GM12878 (cell line): ENCODE data around the gene TAX1BP3. TPM values are rescaled to one million over a fixed set of nuclear protein-coding genes. Genes with fewer than 3 reads are reported as not detected.

ENCODE experiments used
- ATAC-seq: fragments of 200-7000 bp; cut with Tn5 transposase; 3 replicates; pipeline ENCODE4 v1.9.1; 2020; ENCODE audit warnings: mild to moderate bottlenecking, moderate library complexity
- BruUV-seq: library from RNA; stranded (reverse); fragments of 400-500 nt; replicated peaks from 2 replicates; lab custom pipeline; 2021; lab: Mats Ljungman, UMichigan
- CTCF ChIA-PET: fragments of 300-600 bp; sonication (Branson Sonifier 250); formaldehyde crosslinking; extraction: SDS; loops from one replicate; lab custom pipeline; 2021; ENCODE audit warnings: inconsistent platforms; lab: Yijun Ruan, JAX
- POLR2A ChIA-PET: fragments of 350-600 bp; formaldehyde crosslinking; extraction: SDS; loops from one replicate; lab custom pipeline; 2021; ENCODE audit warnings: inconsistent platforms; lab: Charles Lee
- RAD21 ChIA-PET: fragments of 300-600 bp; sonication (Branson Sonifier 250); formaldehyde crosslinking; loops from one replicate; lab custom pipeline; 2023; ENCODE audit warnings: antibody characterized with exemption; ENCODE audit not compliant: unreplicated experiment; lab: Charles Lee
- SMC1A ChIA-PET: fragments of 300-600 bp; sonication (Branson Sonifier 250); formaldehyde crosslinking; loops from one replicate; lab custom pipeline; 2023; ENCODE audit not compliant: unreplicated experiment, uncharacterized antibody; lab: Charles Lee
- DNase-seq: peaks from one replicate; pipeline ENCODE4 v3.0.0-alpha.2; 2011; ENCODE audit warnings: low read depth, low spot score
- FAIRE-seq: peaks from 3 replicates; lab custom pipeline; 2011; peaks lifted over from hg19 to GRCh38; lab: Jason Lieb, UNC
- H2AFZ ChIP-seq: 2 replicates; pipeline ENCODE4 v1.6.0; 2011; ENCODE audit warnings: low read depth, low read length, control low read depth; ENCODE audit not compliant: control insufficient read depth
- H3K27ac ChIP-seq: 2 replicates; pipeline ENCODE4 v1.5.1; 2011; ENCODE audit warnings: control low read depth; ENCODE audit not compliant: control insufficient read depth, insufficient read depth
- H3K27me3 ChIP-seq, 2 experiments: replicated peaks in 1 of 2; 2 replicates each; pipeline versions ENCODE4 v1.6.0 to v1.6.1; 2011; ENCODE audit warnings: low read length in 1 of 2; ENCODE audit not compliant: control insufficient read depth in 2 of 2, insufficient read depth in 2 of 2
- H3K36me3 ChIP-seq, 2 experiments: 2 replicates each; pipeline ENCODE4 v1.5.1; 2011; ENCODE audit warnings: low read length in 1 of 2; ENCODE audit not compliant: control insufficient read depth in 2 of 2, insufficient read depth in 2 of 2
- H3K4me1 ChIP-seq: 2 replicates; pipeline ENCODE4 v1.6.1; 2011; ENCODE audit warnings: mild to moderate bottlenecking, low read length, moderate library complexity, mixed read lengths; ENCODE audit not compliant: control insufficient read depth, insufficient read depth
- H3K4me2 ChIP-seq: 2 replicates; pipeline ENCODE4 v1.6.0; 2011; ENCODE audit warnings: control low read depth; ENCODE audit not compliant: control insufficient read depth, insufficient read depth
- H3K4me3 ChIP-seq: fragments of 200-600 bp; sonication (generic); 2 replicates; pipeline ENCODE4 v1.5.1; 2016
- H3K79me2 ChIP-seq: 2 replicates; pipeline ENCODE4 v1.6.0; 2011; ENCODE audit warnings: low read length; ENCODE audit not compliant: control insufficient read depth, insufficient read depth
- H3K9ac ChIP-seq: 2 replicates; pipeline ENCODE4 v1.8.0; 2011; ENCODE audit warnings: low read length, control low read depth, mixed read lengths; ENCODE audit not compliant: control insufficient read depth, insufficient read depth
- H3K9me3 ChIP-seq: replicated peaks from 3 replicates; pipeline ENCODE4 v1.5.1; 2011; ENCODE audit warnings: mild to moderate bottlenecking, low read length; ENCODE audit not compliant: control insufficient read depth, insufficient read depth
- H4K20me1 ChIP-seq: 2 replicates; pipeline ENCODE4 v1.6.0; 2011; ENCODE audit not compliant: control insufficient read depth, insufficient read depth
- CBFB ChIP-seq: IDR thresholded peaks from 2 replicates; pipeline ENCODE4 v1.6.1; 2016; ENCODE audit warnings: antibody characterized with exemption, low read depth
- CBX3 ChIP-seq: fragments of 200-600 bp; sonication (generic); IDR thresholded peaks from 2 replicates; pipeline ENCODE4 v1.6.1; 2016; ENCODE audit warnings: low read depth, borderline replicate concordance
- CBX5 ChIP-seq: sonication (generic); IDR thresholded peaks from 2 replicates; pipeline ENCODE4 v1.6.1; 2016; ENCODE audit warnings: low read depth, moderate library complexity, mild to moderate bottlenecking, inconsistent platforms
- IRF4 ChIP-seq: IDR thresholded peaks from 2 replicates; pipeline ENCODE4 v1.6.1; 2011; ENCODE audit warnings: low read depth, low read length
- POLR2AphosphoS2 ChIP-seq: IDR thresholded peaks from 2 replicates; pipeline ENCODE4 v1.6.1; 2011; ENCODE audit warnings: low read depth, mild to moderate bottlenecking, low read length, improper control_type of control experiment, moderate library complexity
- RAD51 ChIP-seq: fragments of 450-650 bp; IDR thresholded peaks from 2 replicates; pipeline ENCODE4 v1.6.1; 2016; ENCODE audit warnings: moderate library complexity, mild to moderate bottlenecking, inconsistent platforms
- YBX1 ChIP-seq: fragments of 450-650 bp; IDR thresholded peaks from 2 replicates; pipeline ENCODE4 v1.6.1; 2016; ENCODE audit warnings: antibody characterized with exemption
- ZBED1 ChIP-seq: IDR thresholded peaks from 2 replicates; pipeline ENCODE4 v1.6.1; 2016; ENCODE audit warnings: borderline replicate concordance
- ZNF217 ChIP-seq: fragments of 450-650 bp; IDR thresholded peaks from 2 replicates; pipeline ENCODE4 v1.6.1; 2017; ENCODE audit warnings: antibody characterized with exemption, mild to moderate bottlenecking
- ZNF384 ChIP-seq: IDR thresholded peaks from 2 replicates; pipeline ENCODE4 v1.6.1; 2012; ENCODE audit warnings: low read depth, mild to moderate bottlenecking, low read length, improper control_type of control experiment, borderline replicate concordance
- WGBS: methylation state at CpG from one replicate; pipeline ENCODE4 v1.1.6; 2016; ENCODE audit warnings: low lambda C conversion rate; ENCODE audit not compliant: insufficient replicate concordance, insufficient coverage; ENCODE audit errors: missing lambda C conversion rate; 5-methylcytosine and 5-hydroxymethylcytosine counted together
- in situ Hi-C: fragments of 300-500 bp; cut with MboI; formaldehyde crosslinking; loops from 9 replicates; pipeline ENCODE4 v1.14.3; 2018; ENCODE audit warnings: mixed read lengths
- intact Hi-C: fragments of 100-400 bp; cut with micrococcal nuclease; formaldehyde crosslinking; loops from one replicate; pipeline ENCODE4 v1.14.2; 2022; ENCODE audit not compliant: unreplicated experiment
- polyA plus RNA-seq, 11 experiments: library from polyadenylated mRNA; depleted of rRNA in 4 of 11; unstranded in 6 of 11; stranded (reverse) in 5 of 11; fragments of >200 nt; fragmentation: Nextera tagmentation in 4 of 11; fragmentation: Illumina TruSeq in 1 of 11; extraction: Ambion mirVana in 4 of 11; extraction: Trizol in 1 of 11; gene quantifications; 1 replicate in 1 of 11; 2 replicates in 10 of 11; pipeline versions ENCODE4 v1.2.1 to v1.2.3, GENCODE V29; 2011 to 2016; ENCODE audit warnings: inconsistent platforms in 2 of 11, missing spikeins in 2 of 11, low read depth in 1 of 11
- total RNA-seq, 4 experiments: library from RNA; depleted of rRNA in 3 of 4; stranded (reverse); fragments of >200 nt in 3 of 4; fragmentation: Illumina TruSeq in 1 of 4; extraction: Trizol in 1 of 4; gene quantifications; 2 replicates each; pipeline versions ENCODE4 v1.2.1 to v1.2.3, GENCODE V29; 2013 to 2021
- TF ChIP-seq, protein P1 (sequence below): IDR thresholded peaks from 2 replicates; pipeline ENCODE4 v1.6.1; 2011; ENCODE audit warnings: borderline replicate concordance, low read depth, mild to moderate bottlenecking, moderate library complexity, low read length; ENCODE audit not compliant: insufficient read depth, poor library complexity, severe bottlenecking

TAX1BP3 gene
- total and polyA plus RNA-seq, 10 of the 15 experiments (the other 5 are each of a cell fraction or from before 2014, with no cell fraction given), result 1.00 to 40.4 (median 15.4) TPM

DNA sequence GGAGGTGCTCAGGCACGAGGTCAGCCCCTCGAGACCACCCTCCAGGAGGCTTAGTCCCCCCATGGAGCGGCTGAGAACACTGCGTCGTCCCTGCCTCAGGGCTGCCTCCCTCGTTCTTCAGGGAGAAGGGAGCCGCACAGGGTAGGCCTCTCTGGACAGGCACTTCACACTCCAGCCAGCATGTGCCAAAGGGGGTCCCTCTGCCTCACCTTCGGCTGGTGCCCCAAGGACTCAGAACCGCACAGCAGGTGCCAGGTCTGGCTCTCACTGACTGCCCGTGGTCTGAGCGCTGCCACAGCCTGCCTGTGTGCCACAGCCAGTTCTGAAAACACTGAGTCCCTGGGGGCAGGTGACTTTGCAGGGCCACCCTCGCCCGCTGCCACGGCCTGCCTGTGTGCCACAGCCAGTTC is 20.5 kb upstream of the TAX1BP3 start:
- no peak for ATAC-seq
- no TSS peak for BruUV-seq

More for the DNA sequence above, 20.5 kb upstream of the TAX1BP3 start:
- no peak for TF ChIP-seq ZBED1
- TF ChIP-seq, protein P1, sequence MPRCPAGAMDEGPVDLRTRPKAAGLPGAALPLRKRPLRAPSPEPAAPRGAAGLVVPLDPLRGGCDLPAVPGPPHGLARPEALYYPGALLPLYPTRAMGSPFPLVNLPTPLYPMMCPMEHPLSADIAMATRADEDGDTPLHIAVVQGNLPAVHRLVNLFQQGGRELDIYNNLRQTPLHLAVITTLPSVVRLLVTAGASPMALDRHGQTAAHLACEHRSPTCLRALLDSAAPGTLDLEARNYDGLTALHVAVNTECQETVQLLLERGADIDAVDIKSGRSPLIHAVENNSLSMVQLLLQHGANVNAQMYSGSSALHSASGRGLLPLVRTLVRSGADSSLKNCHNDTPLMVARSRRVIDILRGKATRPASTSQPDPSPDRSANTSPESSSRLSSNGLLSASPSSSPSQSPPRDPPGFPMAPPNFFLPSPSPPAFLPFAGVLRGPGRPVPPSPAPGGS, result no peak
- TF ChIP-seq ZNF384, result no peak
- TF ChIP-seq CBX3, result no peak
- no peak for TF ChIP-seq CBFB
- TF ChIP-seq RAD51, result no peak
- no peak for TF ChIP-seq IRF4
- TF ChIP-seq ZNF217, result no peak
- TF ChIP-seq CBX5, result no peak
- TF ChIP-seq YBX1, result no peak
- TF ChIP-seq POLR2AphosphoS2, result no peak
- TF ChIP-seq, all 136 proteins: peak for 0
- ChIA-PET CTCF (no interaction called here), SMC1A (no interaction called here), RAD21 (no interaction called here), POLR2A (no interaction called here)
- Histone ChIP-seq H3K4me1 (peaks cover 10% of the 10 kb centered on the region), H3K9ac (no peak overlapping the region), H3K79me2 (peaks cover 4% of the 10 kb centered on the region), H3K27ac (no peak overlapping the region), H3K27me3 (no peaks in the 10 kb centered on the region), H3K9me3 (no peaks in the 10 kb centered on the region), H2AFZ (no peak overlapping the region), H4K20me1 (no peaks in the 10 kb centered on the region), H3K4me3 (no peak overlapping the region), H3K4me2 (no peak overlapping the region), H3K36me3 (peaks cover 0 to 4% of the 10 kb centered on the region in 2 experiments; a peak in 2 of 4 replicates)
- in situ Hi-C loops (no loop called here), intact Hi-C loops (no loop called here)
- FAIRE-seq (no peak), DNase-seq (no peak)
- WGBS, result 41% methylated on average over 14 of the region's 14 CpGs
